Erythroblast (primary cell): ENCODE results near the gene TMEM190.
"Not testable (repeated sequence)": the region's sequence is repeated elsewhere in the genome, so short reads cannot be mapped to it uniquely, and the experiment has no call there.

Experiments
- GATA1 ChIP-seq: IDR thresholded peaks from 2 replicates; pipeline ENCODE4 v1.6.1; 2011; ENCODE audit warnings: low read depth, mild to moderate bottlenecking, control low read depth, low read length, moderate library complexity
- POLR2A ChIP-seq: IDR thresholded peaks from 2 replicates; pipeline ENCODE4 v1.6.1; 2011; ENCODE audit warnings: mild to moderate bottlenecking, low read length

- TF ChIP-seq POLR2A, GATA1: not testable (repeated sequence)
Measured at GRCh38 chr19:55409179-55409578, 32.6 kb downstream of the TMEM190 start.
